ENCODE data around the gene OR10AD1.

The OR10AD1 gene

DNA sequence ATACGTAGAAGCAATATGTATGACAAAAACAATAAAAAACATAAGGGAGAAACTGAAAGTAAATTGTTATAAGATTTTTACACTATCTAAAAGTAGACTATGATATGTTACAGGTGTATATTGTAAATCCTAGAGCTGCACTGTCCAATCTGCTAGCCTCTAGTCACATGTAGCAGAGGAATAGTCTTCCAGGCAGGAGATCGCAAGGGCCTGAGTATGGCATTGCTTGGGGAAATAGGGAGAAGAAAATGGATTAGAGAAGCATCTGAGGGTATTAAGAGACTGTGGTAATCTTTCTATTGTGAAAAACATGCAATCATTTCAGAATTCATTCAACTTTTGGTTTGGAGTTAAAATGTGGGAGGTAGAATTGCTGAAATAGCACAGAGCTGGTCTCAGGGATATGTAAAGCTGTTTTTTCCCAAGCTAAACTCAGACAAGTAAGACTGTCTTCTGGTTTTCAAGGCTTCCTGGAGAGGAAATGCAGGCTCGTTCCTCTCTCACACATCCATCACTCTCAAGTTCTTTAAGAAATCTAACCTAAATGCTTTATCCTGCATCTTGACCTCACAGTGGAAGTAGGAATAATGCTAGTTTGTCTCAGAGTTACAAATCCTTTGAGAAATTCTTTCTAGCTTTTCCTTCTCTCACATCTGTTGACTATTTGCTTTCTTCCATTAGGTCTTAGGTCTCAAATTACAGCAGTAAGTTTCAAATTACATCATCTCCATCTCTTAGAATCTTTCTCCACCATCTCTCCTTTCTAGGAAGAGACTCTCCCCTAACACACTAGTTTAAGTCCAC, 27.3 kb downstream of the OR10AD1 start:
- Histone ChIP-seq H3K4me2 (peak overlapping the region; percentile 13; the same call in 1 of the 2 replicates), H3K4me3 (IDR thresholded peaks at IDR 0.05; ENCODE audit: insufficient read depth, low read depth, low read length) (no peak overlapping the region)

DNA sequence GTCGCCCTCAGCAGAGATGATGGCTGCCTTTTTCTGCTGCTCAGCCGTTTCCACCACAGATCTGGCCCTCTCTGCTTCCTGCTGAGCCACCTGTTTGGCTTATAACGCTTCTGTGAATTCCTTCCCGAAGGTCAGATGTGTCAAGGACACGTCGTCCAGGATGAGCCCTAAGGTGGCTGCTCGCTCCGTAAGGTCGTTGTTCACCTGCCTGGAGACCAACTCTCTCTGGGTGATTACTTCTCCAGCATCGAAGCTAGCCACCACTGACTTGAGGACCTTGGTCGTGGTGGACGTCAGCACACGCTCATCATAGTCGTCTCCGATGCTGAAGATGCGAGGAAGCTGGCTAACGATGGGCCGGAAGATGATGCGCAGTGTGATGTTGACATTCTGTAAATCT, 34.1 kb downstream of the OR10AD1 start:
- no peaks in the 10 kb centered on the region for H3K4me1 ChIP-seq (ENCODE audit: low read depth, poor library complexity, severe bottlenecking)
- H3K4me3 ChIP-seq (IDR thresholded peaks at IDR 0.05; ENCODE audit: insufficient read depth, low read depth, low read length) = no peak overlapping the region
- no peaks in the 10 kb centered on the region for H3K27me3 ChIP-seq (ENCODE audit: insufficient read depth, low read depth)
- no peak overlapping the region for H3K27ac ChIP-seq
- H4K20me1 ChIP-seq (ENCODE audit: insufficient read depth) = no peaks in the 10 kb centered on the region
- no peak overlapping the region for H3K4me2 ChIP-seq
- no peak for TF ChIP-seq CTCF (conservative IDR thresholded peaks at IDR 0.05; ENCODE audit: low read depth, low read length)
- no peaks in the 10 kb centered on the region for H3K36me3 ChIP-seq (ENCODE audit: insufficient read depth)
- no peak overlapping the region for H2AFZ ChIP-seq (ENCODE audit: low read depth)
- H3K79me2 ChIP-seq (ENCODE audit: insufficient read depth, low read depth) = no peaks in the 10 kb centered on the region
- no peak overlapping the region for H3K9ac ChIP-seq

More for the DNA sequence above, 27.3 kb downstream of the OR10AD1 start:
- no peaks in the 10 kb centered on the region for H3K27me3 ChIP-seq (ENCODE audit: insufficient read depth, low read depth)
- H3K79me2 ChIP-seq (ENCODE audit: insufficient read depth, low read depth) = no peaks in the 10 kb centered on the region
- no peaks in the 10 kb centered on the region for H4K20me1 ChIP-seq (ENCODE audit: insufficient read depth)
- H2AFZ ChIP-seq (ENCODE audit: low read depth) = peak overlapping the region; percentile 9; the same call in 1 of the 2 replicates
- no peak for TF ChIP-seq CTCF (conservative IDR thresholded peaks at IDR 0.05; ENCODE audit: low read depth, low read length)
- H3K4me1 ChIP-seq (ENCODE audit: low read depth, poor library complexity, severe bottlenecking) = peaks cover 28% of the 10 kb centered on the region
- no peak overlapping the region for H3K27ac ChIP-seq
- no peak overlapping the region for H3K9ac ChIP-seq
- H3K36me3 ChIP-seq (ENCODE audit: insufficient read depth) = no peaks in the 10 kb centered on the region

DNA sequence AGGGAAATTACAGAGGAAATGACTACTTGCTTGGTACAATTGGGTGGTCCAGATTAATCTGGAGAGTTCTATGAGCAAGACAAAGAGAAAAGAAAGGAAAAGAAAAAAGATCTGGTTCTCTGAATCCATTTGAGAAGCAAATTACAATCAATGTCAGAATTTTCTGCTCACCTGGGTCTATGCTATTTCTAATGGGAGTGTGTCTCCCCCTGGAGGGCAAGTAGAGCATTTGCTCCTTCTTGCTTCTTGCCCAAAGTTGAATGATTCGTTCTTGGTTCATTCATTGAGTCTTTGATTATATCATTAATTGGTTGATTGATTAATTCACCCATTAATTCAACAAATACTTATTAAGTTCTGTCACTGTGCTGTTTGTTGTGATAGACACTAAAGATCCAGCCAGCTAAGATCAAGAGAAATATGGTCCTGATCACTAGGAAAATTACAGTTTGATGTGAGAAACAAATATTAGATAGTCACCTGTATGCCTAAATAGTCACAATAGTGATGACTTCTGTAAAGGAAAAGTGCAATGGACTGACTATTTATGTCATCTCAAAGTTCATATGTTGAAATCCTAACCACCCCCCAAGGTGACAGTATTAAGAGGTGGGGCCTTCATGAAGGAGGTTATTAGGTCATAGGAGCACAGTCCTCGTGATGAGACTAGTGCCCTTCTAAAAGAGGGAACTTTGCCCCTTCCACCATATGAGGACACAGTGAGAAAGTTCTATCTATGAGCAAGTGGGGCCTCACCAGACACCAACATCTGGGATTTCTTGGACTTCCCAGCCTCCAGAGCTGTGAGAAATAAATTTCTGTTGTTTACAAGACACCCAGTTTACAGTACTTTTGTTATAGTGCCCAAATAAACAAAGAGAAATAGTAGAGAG, 37.8 kb downstream of the OR10AD1 start:
- no peaks in the 10 kb centered on the region for H4K20me1 ChIP-seq (ENCODE audit: insufficient read depth)
- H3K79me2 ChIP-seq (ENCODE audit: insufficient read depth, low read depth) = no peaks in the 10 kb centered on the region
- H3K27me3 ChIP-seq (ENCODE audit: insufficient read depth, low read depth) = no peaks in the 10 kb centered on the region
- peak; percentile 92 for TF ChIP-seq CTCF (conservative IDR thresholded peaks at IDR 0.05; ENCODE audit: low read depth, low read length)
- H3K4me1 ChIP-seq (ENCODE audit: low read depth, poor library complexity, severe bottlenecking) = no peaks in the 10 kb centered on the region
- no peak overlapping the region for H3K4me2 ChIP-seq
- no peak overlapping the region for H2AFZ ChIP-seq (ENCODE audit: low read depth)
- H3K9ac ChIP-seq = no peak overlapping the region
- H3K4me3 ChIP-seq (IDR thresholded peaks at IDR 0.05; ENCODE audit: insufficient read depth, low read depth, low read length) = no peak overlapping the region
- no peaks in the 10 kb centered on the region for H3K36me3 ChIP-seq (ENCODE audit: insufficient read depth)
- no peak overlapping the region for H3K27ac ChIP-seq

DNA sequence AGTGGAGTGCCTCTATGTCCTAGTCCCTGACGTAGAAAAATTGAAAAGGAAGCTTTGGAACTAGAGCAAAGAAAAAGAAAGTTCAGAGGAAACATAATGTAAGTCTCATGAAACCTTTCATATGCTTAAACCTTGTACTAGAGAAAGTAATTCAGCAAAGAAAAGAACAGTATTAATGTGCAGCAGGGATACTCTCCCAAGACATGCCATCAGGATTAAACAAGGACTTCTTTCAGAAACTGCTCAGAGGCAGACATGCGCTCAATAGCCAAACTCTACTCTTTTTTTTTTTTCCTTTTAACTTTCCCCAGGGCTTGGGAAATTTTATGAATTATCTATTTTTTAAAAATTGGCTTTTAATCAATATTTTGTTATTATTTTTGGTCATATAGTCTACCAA, 38.6 kb downstream of the OR10AD1 start:
- H3K27ac ChIP-seq = no peak overlapping the region
- no peaks in the 10 kb centered on the region for H3K27me3 ChIP-seq (ENCODE audit: insufficient read depth, low read depth)
- H4K20me1 ChIP-seq (ENCODE audit: insufficient read depth) = no peaks in the 10 kb centered on the region
- no peak overlapping the region for H3K9ac ChIP-seq
- H3K4me2 ChIP-seq = no peak overlapping the region
- no peak for TF ChIP-seq CTCF (conservative IDR thresholded peaks at IDR 0.05; ENCODE audit: low read depth, low read length)
- H2AFZ ChIP-seq (ENCODE audit: low read depth) = no peak overlapping the region
- no peaks in the 10 kb centered on the region for H3K36me3 ChIP-seq (ENCODE audit: insufficient read depth)
- H3K79me2 ChIP-seq (ENCODE audit: insufficient read depth, low read depth) = no peaks in the 10 kb centered on the region
- no peaks in the 10 kb centered on the region for H3K4me1 ChIP-seq (ENCODE audit: low read depth, poor library complexity, severe bottlenecking)
- no peak overlapping the region for H3K4me3 ChIP-seq (IDR thresholded peaks at IDR 0.05; ENCODE audit: insufficient read depth, low read depth, low read length)

All from KMS-11 (cell line).